Fibroblast of lung (primary cell): ENCODE results near the gene GARIN1A. TPM values are rescaled to one million over a fixed set of nuclear protein-coding genes. Genes with fewer than 3 reads are reported as not detected.

Experiments
- DNase-seq, 2 donors: peaks; one replicate each; pipeline versions ENCODE4 v3.0.0 to v3.0.0-alpha.2; 2010; ENCODE audit warnings: low read depth in 2 of 2
- H2AFZ ChIP-seq: 2 replicates; pipeline ENCODE4 v1.5.1; 2012; ENCODE audit warnings: low read length, control low read depth, inconsistent platforms
- H3K27ac ChIP-seq: 2 replicates; pipeline ENCODE4 v1.5.1; 2011; ENCODE audit warnings: low read length, control low read depth; ENCODE audit not compliant: insufficient read depth
- H3K27me3 ChIP-seq: 2 replicates; pipeline ENCODE4 v1.5.1; 2011; ENCODE audit warnings: mild to moderate bottlenecking, low read length; ENCODE audit not compliant: control insufficient read depth, insufficient read depth
- H3K36me3 ChIP-seq: 2 replicates; pipeline ENCODE4 v1.5.1; 2011; ENCODE audit warnings: low read length; ENCODE audit not compliant: control insufficient read depth, insufficient read depth
- H3K4me1 ChIP-seq: 2 replicates; pipeline ENCODE4 v1.5.1; 2011; ENCODE audit warnings: low read length; ENCODE audit not compliant: control insufficient read depth, insufficient read depth; ENCODE audit errors: extremely low read depth
- H3K4me2 ChIP-seq: 2 replicates; pipeline ENCODE4 v1.5.1; 2011; ENCODE audit warnings: low read length, control low read depth; ENCODE audit not compliant: insufficient read depth; ENCODE audit errors: extremely low read depth
- H3K4me3 ChIP-seq, 4 experiments: fragments of 200-600 bp in 1 of 4; sonication (generic) in 1 of 4; replicated peaks in 1 of 4; 2 replicates each; pipeline ENCODE4 v1.5.1; 2011 to 2016; ENCODE audit warnings: low read length in 4 of 4, low read depth in 3 of 4, mild to moderate bottlenecking in 3 of 4, control low read depth in 2 of 4, inconsistent platforms in 1 of 4, mixed read lengths in 1 of 4; ENCODE audit not compliant: insufficient read depth in 1 of 4; ENCODE audit errors: control extremely low read depth in 1 of 4
- H3K79me2 ChIP-seq: 2 replicates; pipeline ENCODE4 v1.5.1; 2012; ENCODE audit warnings: mild to moderate bottlenecking, low read length, inconsistent platforms; ENCODE audit not compliant: control insufficient read depth, insufficient read depth
- H3K9ac ChIP-seq: 2 replicates; pipeline ENCODE4 v1.5.1; 2011; ENCODE audit warnings: mild to moderate bottlenecking, low read length, control low read depth; ENCODE audit not compliant: insufficient read depth
- H3K9me3 ChIP-seq: 2 replicates; pipeline ENCODE4 v1.5.1; 2012; ENCODE audit warnings: low read depth, low read length; ENCODE audit not compliant: control insufficient read depth, insufficient read depth
- H4K20me1 ChIP-seq: 2 replicates; pipeline ENCODE4 v1.5.1; 2011; ENCODE audit warnings: low read length; ENCODE audit not compliant: control insufficient read depth, insufficient read depth; ENCODE audit errors: extremely low read depth
- EZH2 ChIP-seq: IDR thresholded peaks from 2 replicates; pipeline ENCODE4 v1.5.1; 2012; ENCODE audit warnings: low read length, control low read depth, mild to moderate bottlenecking; ENCODE audit errors: missing control alignments
- polyA plus RNA-seq, 2 donors: library from polyadenylated mRNA; depleted of rRNA in 1 of 2; stranded (reverse) in 1 of 2; unstranded in 1 of 2; fragments of >200 nt; gene quantifications; 2 replicates each; pipeline ENCODE4 v1.2.1, GENCODE V29; 2011 to 2012; ENCODE audit warnings: missing spikeins in 1 of 2
- total RNA-seq: library from RNA; depleted of rRNA; stranded (reverse); fragments of >200 nt; gene quantifications from 2 replicates; pipeline ENCODE4 v1.2.1, GENCODE V29; 2014
- TF ChIP-seq, protein P1 (sequence below), 2 donors: IDR thresholded peaks in 1 of 2; conservative IDR thresholded peaks in 1 of 2; 1 replicate in 1 of 2; 2 replicates in 1 of 2; pipeline ENCODE4 v1.5.1; 2011 to 2012; ENCODE audit warnings: low read length in 2 of 2, control low read depth in 1 of 2, inconsistent platforms in 1 of 2, low read depth in 1 of 2, mild to moderate bottlenecking in 1 of 2

GARIN1A gene
- total and polyA plus RNA-seq, 2 donors (not counting 1 experiment from before 2014, with no cell fraction given), result 0.52 to 1.5 TPM

DNA sequence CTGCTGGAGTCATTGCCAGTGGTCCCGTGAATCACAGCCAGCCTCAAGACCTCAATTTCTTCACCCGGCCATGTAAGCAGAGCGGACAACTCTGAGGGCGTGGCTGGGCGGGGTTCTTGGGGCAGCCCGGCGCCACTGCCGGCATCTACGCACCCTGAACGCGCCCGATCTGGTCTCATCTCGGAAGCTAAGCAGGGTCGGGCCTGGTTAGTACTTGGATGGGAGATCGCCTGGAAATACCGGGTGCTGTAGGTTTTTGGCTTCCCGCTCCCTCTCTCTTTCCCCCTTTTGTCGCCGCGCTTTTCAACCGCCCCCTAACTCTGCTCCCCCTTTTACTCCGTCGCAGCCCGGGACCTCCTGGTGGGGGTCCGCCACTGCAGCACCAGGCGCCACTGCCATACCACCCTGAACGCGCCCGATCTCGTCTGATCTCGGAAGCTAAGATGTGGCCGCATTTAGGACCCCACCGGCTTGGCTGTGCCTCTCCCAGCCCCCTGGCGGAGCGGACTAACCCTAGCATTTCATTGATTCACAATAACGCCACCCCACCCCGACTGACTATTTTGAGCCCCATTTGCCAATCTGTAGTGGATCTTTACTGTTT, 25.3 kb downstream of the GARIN1A start:
- Histone ChIP-seq H3K79me2 (no peaks in the 10 kb centered on the region), H3K27me3 (no peaks in the 10 kb centered on the region), H3K9ac (peak overlapping the region; percentile 11), H3K4me3 (peak overlapping the region; percentile 42 to 63 (median 50)), H3K27ac (no peak overlapping the region), H4K20me1 (no peaks in the 10 kb centered on the region), H2AFZ (peak overlapping the region; percentile 37), H3K4me2 (peak overlapping the region; percentile 64), H3K4me1 (no peaks in the 10 kb centered on the region), H3K36me3 (no peaks in the 10 kb centered on the region), H3K9me3 (no peaks in the 10 kb centered on the region)
- DNase-seq, result peak; percentile 73 to 74
- TF ChIP-seq, protein P1, sequence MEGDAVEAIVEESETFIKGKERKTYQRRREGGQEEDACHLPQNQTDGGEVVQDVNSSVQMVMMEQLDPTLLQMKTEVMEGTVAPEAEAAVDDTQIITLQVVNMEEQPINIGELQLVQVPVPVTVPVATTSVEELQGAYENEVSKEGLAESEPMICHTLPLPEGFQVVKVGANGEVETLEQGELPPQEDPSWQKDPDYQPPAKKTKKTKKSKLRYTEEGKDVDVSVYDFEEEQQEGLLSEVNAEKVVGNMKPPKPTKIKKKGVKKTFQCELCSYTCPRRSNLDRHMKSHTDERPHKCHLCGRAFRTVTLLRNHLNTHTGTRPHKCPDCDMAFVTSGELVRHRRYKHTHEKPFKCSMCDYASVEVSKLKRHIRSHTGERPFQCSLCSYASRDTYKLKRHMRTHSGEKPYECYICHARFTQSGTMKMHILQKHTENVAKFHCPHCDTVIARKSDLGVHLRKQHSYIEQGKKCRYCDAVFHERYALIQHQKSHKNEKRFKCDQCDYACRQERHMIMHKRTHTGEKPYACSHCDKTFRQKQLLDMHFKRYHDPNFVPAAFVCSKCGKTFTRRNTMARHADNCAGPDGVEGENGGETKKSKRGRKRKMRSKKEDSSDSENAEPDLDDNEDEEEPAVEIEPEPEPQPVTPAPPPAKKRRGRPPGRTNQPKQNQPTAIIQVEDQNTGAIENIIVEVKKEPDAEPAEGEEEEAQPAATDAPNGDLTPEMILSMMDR (conservative IDR thresholded peaks at IDR 0.05 in 1 of 2, IDR thresholded peaks at IDR 0.05 in 1 of 2; ENCODE audit: low read depth in 1 of 2, low read length in 2 of 2), result peak; percentile 51 to 53
- TF ChIP-seq EZH2, result peak; percentile 41

DNA sequence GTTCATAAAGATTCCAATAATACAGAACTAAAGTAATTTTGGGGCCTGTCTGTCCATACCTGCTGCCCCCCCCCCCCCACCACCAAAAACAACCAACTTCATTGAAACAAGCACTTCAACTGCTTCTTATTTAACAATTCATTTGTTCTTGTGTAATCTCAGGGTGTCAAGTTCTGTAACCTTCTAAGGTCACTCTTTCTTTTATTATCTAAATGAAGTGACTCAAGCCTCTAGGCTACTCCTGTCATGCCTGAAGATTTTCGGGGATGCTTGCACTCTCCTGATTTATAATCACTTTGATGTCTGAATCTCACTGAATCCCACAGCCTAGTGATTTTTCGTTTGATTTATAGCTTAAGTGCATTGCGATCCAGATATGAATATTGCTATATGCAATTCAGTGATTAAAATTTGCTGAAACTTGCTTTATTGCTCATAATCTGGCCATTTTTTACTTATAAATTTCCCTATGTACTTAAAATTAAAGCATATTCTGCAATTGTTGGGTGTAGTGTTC, 27.2 kb downstream of the GARIN1A start:
- Histone ChIP-seq H2AFZ (no peak overlapping the region), H3K27ac (no peak overlapping the region), H4K20me1 (no peaks in the 10 kb centered on the region), H3K36me3 (no peaks in the 10 kb centered on the region), H3K4me1 (no peaks in the 10 kb centered on the region), H3K27me3 (no peaks in the 10 kb centered on the region), H3K79me2 (no peaks in the 10 kb centered on the region), H3K9me3 (no peaks in the 10 kb centered on the region), H3K4me2 (no peak overlapping the region), H3K4me3 (no peak overlapping the region), H3K9ac (no peak overlapping the region)
- no peak for TF ChIP-seq EZH2
- DNase-seq, result no peak

DNA sequence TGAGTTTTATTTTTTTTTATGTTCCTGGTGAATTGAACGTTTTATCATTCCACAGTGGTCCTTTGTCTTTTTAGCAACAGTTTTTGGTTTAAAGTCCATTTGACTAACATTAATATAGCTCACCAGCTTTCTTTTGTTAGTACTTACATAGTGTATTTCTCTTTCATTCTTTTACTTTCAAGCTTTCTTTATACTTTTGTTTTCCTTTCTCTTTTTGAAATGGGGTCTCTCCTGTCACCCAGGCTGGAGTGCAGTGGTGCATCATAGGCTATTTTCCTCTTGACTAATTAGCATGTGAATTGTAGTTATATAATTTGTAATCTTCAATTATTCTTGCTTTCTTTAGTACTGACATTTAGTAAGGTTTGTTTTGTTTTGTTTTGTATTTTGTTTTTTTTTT, 27.8 kb downstream of the GARIN1A start:
- Histone ChIP-seq H3K9ac (no peak overlapping the region), H3K27me3 (no peaks in the 10 kb centered on the region), H3K4me1 (no peaks in the 10 kb centered on the region), H4K20me1 (no peaks in the 10 kb centered on the region), H3K4me3 (no peak overlapping the region), H3K79me2 (no peaks in the 10 kb centered on the region), H3K36me3 (no peaks in the 10 kb centered on the region), H2AFZ (no peak overlapping the region), H3K4me2 (no peak overlapping the region), H3K27ac (no peak overlapping the region), H3K9me3 (no peaks in the 10 kb centered on the region)
- no peak for DNase-seq
- no peak for TF ChIP-seq EZH2
